HG03354 (cell line): ENCODE data around the gene PRPS1.
A peak's percentile ranks its signal among the peaks of the same experiment; 100 is the strongest.
"Not testable (repeated sequence)": the region's sequence is repeated elsewhere in the genome, so short reads cannot be mapped to it uniquely, and the experiment has no call there.

Experiments
- ATAC-seq: cut with Tn5 transposase; IDR thresholded peaks from one replicate; pipeline ENCODE4 v1.9.1; 2021; ENCODE audit warnings: mild to moderate bottlenecking; ENCODE audit not compliant: unreplicated experiment, poor library complexity, severe bottlenecking

PRPS1 gene

DNA sequence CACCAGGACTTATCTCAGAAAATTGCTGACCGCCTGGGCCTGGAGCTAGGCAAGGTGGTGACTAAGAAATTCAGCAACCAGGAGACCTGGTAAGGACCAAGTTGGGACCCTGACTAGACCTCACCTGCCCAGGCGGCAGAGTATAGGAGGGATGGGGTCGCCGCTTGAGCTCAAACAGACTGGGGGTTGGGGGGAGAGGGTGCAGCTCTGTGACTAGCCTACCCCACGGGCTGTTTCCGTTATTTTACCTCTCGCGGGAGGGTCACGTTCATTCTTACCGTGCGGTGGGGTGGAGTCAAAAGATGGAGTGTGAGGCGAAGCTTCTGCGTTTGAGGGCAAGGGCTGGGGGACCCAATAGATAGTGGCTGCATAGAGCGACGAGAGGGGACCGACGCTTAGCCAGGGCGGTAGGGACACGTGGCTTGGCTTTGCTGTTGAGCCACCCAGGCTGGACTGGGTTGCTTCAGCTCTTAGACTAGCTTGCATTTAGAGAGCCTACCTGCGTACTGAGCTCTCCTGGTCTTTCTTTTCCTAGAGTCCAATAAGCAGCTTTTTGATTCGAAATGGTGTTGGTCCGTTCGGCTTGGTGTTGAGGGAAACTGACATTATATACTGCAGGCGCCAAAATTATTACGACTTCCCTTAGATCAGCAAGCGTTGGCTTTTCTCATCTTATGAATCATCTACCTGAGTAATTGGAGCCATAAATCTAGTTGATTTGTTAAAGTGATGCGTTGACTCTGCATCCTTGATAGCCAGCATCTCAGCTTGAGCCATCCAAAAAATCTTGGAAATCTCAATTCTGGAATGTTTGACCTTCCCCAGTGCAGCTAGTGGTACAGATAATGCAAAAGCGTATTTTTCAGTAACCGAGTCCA, 591 bp downstream of the PRPS1 start:
- ATAC-seq: peak; percentile 54

DNA sequence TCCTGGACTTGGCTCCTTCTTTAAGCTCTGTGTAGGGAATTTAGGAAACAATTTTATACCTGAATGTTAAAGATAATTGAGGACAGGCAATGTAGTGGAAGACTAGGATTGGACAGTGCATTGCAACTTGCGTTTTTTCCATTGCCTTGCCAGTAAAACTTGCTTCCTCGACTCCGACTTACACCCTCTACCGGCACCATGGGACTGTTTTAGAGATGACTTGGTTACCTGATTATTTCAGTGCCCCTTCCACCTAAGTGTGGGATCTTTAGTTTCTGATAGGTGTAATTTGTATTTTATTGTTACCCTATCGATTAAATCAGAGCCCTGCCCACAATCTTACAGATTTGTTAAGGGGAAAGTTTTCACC, 1.2 kb downstream of the PRPS1 start:
- ATAC-seq: no peak

DNA sequence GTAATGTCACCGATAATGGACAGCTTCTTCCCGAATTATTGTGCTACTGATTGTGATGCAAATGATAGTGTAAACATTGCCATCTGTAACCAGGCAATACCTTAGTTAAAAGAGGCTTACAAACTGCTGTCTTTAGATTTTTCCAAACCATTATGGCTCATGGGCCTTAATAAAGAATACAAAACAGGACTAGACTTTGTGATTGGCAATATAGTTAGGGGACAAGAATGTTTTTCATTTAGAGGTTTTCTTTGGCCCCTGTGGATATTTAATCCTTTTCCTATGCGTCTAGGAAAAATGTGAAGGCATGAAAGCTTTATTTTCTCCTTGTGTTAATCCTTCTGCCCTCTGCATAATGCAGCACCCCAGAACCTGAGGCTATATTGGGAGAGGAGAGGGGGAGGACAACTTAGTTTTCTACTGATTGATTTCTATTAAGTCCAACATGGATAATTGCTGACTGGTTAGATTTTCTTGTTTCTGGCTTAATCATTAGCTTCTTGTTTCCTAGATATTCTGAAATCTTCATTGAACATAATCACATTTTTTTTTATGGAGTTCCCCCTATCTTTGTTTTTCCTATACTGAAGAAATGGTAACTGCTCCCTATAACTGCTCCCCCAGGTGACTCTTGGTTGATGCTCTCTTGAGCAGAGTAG, 1.9 kb downstream of the PRPS1 start:
- no peak for ATAC-seq

DNA sequence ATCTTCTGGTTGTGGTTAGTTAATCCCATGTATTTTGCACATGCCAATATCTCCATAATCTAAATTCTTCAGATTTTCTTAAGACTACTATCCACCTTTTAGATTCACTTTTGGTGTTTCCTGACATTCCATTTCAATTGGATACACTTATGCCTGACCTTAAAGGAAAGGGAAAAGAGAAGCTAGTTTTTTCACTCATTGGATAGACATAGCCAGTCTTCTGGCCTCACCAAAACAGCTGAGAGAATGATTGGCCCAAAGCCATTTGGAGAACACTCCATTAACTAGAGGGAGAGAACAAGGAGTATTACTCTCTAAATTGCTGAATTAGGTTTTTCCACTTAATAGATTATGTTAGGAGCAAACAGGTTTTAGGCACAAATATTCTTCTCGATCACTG, 4.0 kb downstream of the PRPS1 start:
- no peak for ATAC-seq

GRCh38 chrX:107646735-107647134, 18.4 kb downstream of the PRPS1 start:
- no peak for ATAC-seq

GRCh38 chrX:107648332-107648731, 20.0 kb downstream of the PRPS1 start:
- no peak for ATAC-seq

DNA sequence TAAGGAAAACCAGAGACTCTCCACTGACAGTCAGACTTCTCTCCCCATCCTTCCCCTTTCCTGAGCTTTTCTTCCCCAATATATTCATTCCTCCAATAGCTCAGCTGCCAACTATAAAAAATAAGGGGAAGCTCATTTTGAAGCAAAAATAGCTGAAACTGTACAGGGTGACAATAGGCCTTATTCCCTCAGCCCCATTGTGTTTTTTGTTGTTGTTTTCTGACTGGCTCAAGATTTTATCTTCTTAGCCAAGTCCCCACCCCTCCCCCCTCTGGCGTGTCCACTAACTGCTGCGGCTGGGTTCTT, 26.2 kb downstream of the PRPS1 start:
- ATAC-seq: no peak

DNA sequence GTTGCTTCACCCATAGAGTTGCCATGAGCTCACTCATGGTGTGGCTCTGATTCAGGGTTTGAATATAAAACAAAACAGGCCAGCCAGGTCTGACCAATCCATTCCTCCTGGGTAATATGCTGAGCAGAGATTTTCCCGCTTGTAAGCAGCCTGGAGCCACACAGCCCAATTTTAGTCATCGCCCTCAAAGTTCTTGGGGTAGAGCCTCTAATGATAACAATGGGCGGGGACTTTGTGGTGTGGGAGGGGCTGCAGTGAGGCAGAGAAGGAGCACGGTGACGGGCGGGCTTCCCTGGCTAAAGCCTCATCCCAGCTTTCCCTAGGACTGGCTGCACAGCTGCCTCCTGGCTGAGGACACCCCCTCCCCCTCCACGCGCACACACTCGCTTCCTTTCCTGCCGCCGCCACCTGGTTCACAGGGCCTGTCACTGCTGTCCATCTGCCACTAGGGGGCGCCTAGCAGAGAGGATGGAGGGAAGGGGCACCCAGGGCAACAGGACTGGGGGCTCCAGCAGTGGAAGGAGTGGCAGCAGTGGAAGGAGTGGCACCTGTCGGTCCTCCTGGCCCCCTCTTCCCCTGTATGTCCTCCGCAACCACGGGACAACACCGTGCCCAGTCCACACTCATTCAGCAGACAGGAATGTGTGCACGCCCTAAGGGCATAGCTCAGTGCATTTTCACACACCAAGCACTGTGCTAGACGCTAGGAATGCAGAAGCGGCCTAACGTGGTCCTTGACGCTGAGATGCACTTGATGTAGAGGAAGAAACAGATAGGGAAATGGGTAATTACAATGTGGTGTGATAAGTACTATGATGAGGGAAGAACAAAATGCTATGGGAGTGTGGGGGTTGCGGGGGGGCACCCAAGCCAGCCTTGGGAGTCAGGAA, 26.8 kb downstream of the PRPS1 start:
- peak; percentile 87 for ATAC-seq

GRCh38 chrX:107656978-107657377, 28.7 kb downstream of the PRPS1 start:
- ATAC-seq: no peak

DNA sequence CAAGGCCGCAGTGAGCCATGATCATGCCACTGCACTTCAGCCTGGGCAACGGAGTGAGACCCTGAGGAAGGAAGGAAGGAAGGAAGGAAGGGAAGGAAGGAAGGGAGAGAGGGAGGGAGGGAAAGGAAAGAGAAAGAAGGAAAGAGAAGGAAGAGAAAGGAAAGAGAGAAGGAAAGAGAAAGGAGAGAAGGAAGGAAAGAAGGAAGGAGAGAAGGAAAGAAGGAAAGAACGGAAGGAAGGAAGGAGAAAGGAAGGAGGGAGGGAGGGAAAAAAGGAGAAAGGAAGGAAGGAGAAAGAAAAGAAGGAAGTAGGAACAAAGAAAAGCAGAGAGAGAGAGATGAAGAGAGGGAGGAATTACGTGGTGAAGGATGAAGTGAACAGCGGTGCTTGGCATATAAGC, 30.4 kb downstream of the PRPS1 start:
- ATAC-seq: no peak

- no peak for ATAC-seq
These were observed 31.0 kb downstream of the PRPS1 start for GRCh38 chrX:107659286-107659685.

DNA sequence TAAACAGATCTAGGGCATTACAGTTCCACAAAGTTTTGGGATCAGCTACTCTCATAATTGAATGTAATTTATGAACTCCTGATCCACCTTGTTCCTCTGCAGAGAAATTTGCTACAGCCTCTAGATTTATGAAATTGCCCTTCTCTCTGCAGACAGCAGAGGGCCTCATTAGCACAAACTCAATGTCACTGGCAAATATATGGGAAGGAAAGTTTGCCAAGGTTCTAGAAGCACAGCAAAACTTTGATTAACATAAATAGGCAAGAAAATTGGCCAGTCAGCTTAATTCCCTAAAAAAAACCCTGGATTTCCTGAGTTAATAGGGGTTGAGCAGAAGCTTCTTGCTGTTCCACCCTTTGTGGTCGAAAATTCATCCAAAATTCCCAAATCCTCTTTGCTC, 31.5 kb downstream of the PRPS1 start:
- ATAC-seq: no peak

DNA sequence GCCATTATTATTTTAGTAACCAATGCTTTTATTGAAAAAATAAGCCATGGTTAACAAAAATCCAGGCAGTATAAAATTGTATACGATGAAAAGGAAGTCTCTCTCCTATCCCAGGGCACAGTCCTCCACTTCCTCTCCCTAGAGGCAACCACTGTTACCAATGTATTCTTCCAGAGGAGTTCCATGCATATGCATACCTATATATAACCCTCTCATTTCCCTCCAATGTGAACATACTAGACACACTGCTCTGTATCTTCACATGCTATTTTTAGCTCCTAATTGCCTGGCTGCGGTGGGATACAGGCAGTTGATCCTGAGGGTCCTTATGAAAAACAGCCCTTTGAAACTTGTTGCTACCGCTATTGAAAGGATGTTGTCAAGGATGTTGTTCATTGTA, 33.8 kb downstream of the PRPS1 start:
- no peak for ATAC-seq

DNA sequence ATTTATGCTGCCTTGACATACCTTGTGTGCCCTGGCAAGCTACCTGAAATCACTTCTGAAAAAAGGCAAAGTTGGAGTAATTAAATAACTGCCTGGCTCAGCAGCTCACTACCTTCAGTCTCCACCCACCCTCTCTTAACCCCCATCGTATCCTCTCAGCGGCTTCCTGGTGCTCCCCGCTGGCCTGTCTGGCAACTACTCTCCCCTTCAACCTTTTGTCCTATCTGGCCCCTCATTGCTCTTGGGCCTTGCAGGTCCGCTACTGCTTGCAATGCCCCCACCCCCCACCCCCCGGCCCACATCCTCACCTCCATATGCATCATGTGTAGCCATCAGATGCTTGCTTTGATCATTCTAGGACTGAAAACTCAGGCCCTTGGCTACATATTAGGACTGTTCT, 34.5 kb downstream of the PRPS1 start:
- ATAC-seq: no peak

DNA sequence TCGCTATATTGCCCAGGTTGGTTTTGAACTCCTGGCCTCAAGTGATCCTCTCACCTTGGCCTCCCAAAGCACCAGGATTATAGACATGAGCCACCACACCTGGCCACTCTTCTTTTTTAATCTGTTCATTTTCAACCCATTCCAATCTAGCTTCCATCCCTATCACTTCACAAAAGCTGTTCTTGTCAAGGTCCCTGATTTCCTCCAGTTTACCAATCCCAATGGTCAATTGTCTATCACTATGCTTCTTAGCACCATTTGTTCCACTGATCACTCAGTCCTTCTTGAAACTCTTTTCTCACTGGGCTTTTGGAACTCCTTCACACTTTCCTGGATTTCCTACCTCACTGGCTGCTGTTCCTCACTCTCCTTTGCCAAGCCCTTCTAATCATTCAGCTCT, 38.6 kb downstream of the PRPS1 start:
- ATAC-seq: no peak

GRCh38 chrX:107667426-107667825, 39.1 kb downstream of the PRPS1 start:
- no peak for ATAC-seq

DNA sequence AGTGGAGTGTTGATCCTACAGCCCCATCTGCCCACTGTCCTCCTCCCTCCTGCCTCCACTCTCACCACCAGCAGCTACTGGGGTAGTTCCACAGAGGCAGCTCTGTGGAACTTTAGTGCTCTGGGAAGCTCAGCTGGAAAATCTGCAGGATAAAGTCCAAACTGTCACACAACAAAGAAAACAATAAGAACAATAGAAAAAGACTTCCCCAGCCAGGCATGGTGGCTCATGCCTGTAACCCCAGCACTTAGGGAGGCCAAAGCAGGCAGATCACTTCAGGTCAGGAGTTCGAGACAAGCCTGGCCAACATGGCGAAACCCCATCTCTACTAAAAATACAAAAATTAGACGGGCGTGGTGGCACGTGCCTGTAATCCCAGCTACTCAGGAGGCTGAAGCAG, 40.4 kb downstream of the PRPS1 start:
- ATAC-seq: not testable (repeated sequence)

GRCh38 chrX:107669261-107669660, 41.0 kb downstream of the PRPS1 start:
- no peak for ATAC-seq

GRCh38 chrX:107669885-107670628, 41.7 kb downstream of the PRPS1 start:
- no peak for ATAC-seq

DNA sequence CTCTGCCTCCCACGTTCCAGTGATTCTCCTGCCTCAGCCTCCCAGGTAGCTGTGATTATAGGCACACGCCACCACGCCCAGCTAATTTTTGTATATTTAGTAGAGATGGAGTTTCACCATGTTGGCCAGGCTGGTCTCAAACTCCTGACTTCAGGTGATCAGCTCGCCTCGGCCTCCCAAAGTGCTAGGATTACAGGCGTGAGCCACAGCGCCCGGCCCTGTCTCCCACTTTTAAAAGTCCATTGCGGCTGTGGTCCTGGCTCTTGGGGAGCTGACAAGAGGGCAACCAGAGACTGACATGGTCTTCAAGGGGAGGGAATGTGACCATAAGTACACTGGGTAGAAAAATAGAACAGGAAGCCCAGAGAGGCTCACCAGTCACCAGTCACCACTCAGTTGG, 42.9 kb downstream of the PRPS1 start:
- not testable (repeated sequence) for ATAC-seq
